ENCODE results near the gene DHRS12.

The DHRS12 gene

GRCh38 chr13:51803422-51804294 is at the start of gene DHRS12:
Gene DHRS12, minus strand, starts transcription at chr13:51804163. Its CDS starts 4,504 bp downstream, at chr13:51799659.
- in situ Hi-C loops (cut with MboI; ENCODE audit: low sequenced_read_pairs) = no loop called here

DNA sequence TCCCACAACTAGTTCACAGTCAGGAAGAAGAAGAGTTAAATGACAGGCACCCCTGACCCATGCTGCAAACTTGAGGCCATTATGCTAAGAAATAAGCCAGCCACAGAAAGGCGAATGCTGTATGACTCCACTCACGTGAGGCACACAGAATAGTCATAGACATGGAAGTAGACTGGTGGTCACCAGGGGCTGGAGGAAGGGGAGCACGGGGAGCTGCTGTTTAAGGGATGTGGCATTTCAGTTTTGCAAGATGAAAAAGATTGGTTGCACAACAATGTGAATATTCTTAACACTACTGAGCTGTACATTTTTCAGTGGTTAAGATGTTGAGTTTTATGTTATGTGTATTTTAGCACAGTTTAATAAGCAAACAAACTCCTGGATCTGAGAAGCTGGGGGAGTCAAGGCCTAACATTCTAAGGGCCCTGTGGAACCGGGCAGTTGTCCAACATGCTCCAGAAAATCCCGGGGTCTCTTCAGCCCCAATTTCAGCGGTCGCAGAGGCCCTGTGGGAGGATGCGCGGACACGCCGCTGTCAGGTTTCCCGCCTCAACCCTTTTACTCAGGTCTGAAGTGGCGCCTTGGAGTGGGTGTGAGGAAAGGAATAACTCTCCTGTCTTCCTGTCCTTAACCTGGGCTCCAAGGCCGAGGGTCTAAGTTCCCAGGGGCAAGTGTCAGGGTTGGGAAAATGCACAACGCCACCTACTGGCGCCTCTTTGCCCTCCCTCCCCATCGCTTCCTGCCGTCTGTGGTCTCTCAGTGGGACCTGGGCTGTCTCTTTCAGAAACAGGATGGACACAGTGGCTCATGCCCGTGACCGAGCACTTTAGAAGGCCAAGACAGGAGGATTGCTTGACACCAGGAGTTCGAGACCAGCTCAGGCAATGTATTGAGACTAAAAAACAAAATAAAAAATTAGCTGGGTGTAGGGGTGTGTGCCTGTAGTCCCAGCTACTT is 45.5 kb upstream of the DHRS12 start:
- in situ Hi-C loops (cut with MboI; ENCODE audit: low sequenced_read_pairs) = no loop called here

GRCh38 chr13:51848674-51849073 is 44.7 kb upstream of the DHRS12 start:
- in situ Hi-C loops (cut with MboI; ENCODE audit: low sequenced_read_pairs) = no loop called here

- in situ Hi-C loops (cut with MboI; ENCODE audit: low sequenced_read_pairs) = no loop called here
These were observed 42.8 kb upstream of the DHRS12 start for GRCh38 chr13:51846756-51847155.

- in situ Hi-C loops (cut with MboI; ENCODE audit: low sequenced_read_pairs) = no loop called here
These were observed 41.8 kb upstream of the DHRS12 start for GRCh38 chr13:51845574-51846318.

- in situ Hi-C loops (cut with MboI; ENCODE audit: low sequenced_read_pairs) = no loop called here
These were observed 41.1 kb upstream of the DHRS12 start, which contains the start of gene TMEM272 for GRCh38 chr13:51844862-51845573. Gene TMEM272, minus strand, starts transcription at chr13:51845177. Its CDS starts 6,647 bp downstream, at chr13:51838530.

DNA sequence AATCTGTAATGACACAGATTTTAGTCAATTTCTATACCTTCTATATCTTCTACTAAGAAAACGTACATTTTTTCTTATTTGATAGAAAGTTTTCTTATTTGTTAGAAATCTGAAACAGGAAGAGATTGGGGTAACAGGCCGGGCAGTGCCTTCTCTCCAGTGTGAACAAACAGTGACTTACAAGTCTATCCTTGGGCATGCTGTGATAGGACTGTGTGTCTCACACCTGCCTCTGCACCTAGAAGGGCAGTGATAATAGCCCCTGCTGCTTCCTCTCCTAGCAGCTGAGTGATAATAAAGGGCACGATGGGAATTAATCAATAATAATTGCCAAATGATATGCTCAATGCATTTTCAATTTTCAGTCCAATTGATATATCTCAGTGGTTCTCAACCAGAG is 39.6 kb upstream of the DHRS12 start:
- in situ Hi-C loops (cut with MboI; ENCODE audit: low sequenced_read_pairs) = no loop called here

DNA sequence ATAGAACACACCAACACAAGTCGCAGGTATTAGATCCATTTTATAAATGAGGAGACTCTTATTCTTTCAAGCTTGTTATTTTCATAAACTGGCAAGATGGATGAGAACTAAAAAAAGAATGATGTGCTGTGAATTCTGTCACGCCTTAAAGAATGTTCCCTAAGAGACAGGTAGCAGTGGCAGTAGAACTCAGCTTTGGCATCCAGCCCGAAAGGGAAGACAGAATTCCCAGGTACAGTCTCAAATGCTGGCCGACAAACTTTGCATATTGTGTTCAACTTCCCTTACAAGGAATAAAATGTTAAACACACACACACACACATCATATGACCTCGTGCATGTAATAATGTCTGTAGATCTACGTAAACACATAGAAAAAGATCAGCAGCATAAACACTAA is 37.8 kb upstream of the DHRS12 start:
- in situ Hi-C loops (cut with MboI; ENCODE audit: low sequenced_read_pairs) = no loop called here

DNA sequence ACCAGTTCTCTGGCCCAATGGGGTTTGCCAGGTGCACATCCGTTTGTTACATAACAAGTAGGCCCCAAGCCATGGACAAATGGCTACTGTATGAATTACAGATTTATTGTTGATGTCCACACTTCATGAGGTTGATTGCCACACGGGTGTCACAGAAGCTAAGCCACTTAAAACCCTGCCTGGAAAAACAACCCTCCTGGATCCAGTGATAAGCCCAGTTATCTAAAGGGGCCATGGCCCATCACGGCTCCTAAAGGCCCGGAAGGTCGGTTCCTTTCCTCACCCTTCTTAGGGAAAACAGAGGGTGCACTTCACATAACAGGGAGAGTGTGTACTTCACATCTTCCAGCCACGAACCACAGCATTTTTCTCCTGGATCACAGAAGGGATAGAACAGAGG is 37.0 kb upstream of the DHRS12 start:
- in situ Hi-C loops (cut with MboI; ENCODE audit: low sequenced_read_pairs) = no loop called here

DNA sequence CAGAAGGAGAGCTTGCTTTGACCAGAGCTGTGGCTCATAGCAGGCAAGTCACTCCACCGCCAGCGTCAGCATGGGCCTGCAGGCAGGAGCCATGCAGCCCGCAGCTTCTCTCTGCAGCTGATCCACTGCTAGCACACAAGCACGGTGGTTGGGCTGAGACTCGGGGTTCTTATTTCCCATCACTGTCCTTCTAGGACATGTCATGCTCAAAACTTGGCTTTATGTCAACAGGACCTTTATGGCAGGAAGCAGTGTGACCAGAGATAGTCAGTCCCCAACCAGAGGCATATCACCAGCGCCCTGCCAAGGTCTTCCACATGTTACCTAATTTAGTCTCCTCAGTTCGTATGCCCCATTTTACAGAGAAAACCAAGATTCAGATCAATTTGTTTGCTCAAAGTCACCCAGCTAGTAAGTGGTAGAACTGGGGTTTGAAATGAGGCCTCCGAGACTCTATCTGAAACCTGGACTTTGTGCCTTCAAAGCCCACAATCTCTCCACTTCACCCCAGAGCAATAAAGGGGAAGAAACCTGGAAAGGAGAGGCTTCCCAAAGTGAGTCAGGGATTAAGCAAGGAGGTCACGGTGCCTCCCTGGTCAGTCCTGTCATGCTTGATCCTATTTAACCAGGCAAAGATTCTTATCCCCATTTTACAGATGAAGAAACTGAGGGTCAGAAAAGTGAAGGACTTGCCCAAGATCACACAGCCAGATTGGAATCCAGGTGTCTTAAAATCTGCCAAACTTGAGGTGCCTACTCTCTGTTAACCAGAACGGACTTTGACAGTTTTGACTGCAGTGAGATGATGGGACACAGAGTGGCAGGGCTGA is 36.0 kb upstream of the DHRS12 start:
- in situ Hi-C loops (cut with MboI; ENCODE audit: low sequenced_read_pairs) = no loop called here

GRCh38 chr13:51838240-51838846 is 34.4 kb upstream of the DHRS12 start:
- in situ Hi-C loops (cut with MboI; ENCODE audit: low sequenced_read_pairs) = no loop called here

GRCh38 chr13:51837016-51837415 is 33.1 kb upstream of the DHRS12 start:
- in situ Hi-C loops (cut with MboI; ENCODE audit: low sequenced_read_pairs) = no loop called here

- in situ Hi-C loops (cut with MboI; ENCODE audit: low sequenced_read_pairs) = no loop called here
These were observed 30.7 kb upstream of the DHRS12 start for GRCh38 chr13:51834581-51835171.

GRCh38 chr13:51833980-51834379 is 30.0 kb upstream of the DHRS12 start:
- in situ Hi-C loops (cut with MboI; ENCODE audit: low sequenced_read_pairs) = no loop called here

GRCh38 chr13:51832471-51833152 is 28.6 kb upstream of the DHRS12 start:
- in situ Hi-C loops (cut with MboI; ENCODE audit: low sequenced_read_pairs) = no loop called here

GRCh38 chr13:51831519-51831918 is 27.6 kb upstream of the DHRS12 start:
- in situ Hi-C loops (cut with MboI; ENCODE audit: low sequenced_read_pairs) = no loop called here

- in situ Hi-C loops (cut with MboI; ENCODE audit: low sequenced_read_pairs) = no loop called here
These were observed 25.6 kb upstream of the DHRS12 start for GRCh38 chr13:51829568-51829899.
